HG03025 (cell line): Measurements from ENCODE around the gene PTGIR.

Source experiments
- ATAC-seq: cut with Tn5 transposase; IDR thresholded peaks from one replicate; pipeline ENCODE4 v1.9.1; 2021; ENCODE audit warnings: mild to moderate bottlenecking, moderate library complexity; ENCODE audit not compliant: unreplicated experiment, low FRiP score

PTGIR gene

GRCh38 chr19:46602392-46603194, 22.3 kb downstream of the PTGIR start:
- no peak for ATAC-seq

- ATAC-seq: peak; percentile 20
Observed at GRCh38 chr19:46601318-46602224, 23.3 kb downstream of the PTGIR start, which contains the start of gene CALM3. Gene CALM3, plus strand, starts transcription at chr19:46601330. Its CDS starts 105 bp downstream, at chr19:46601435.

GRCh38 chr19:46600384-46601317, 24.2 kb downstream of the PTGIR start:
- peak; percentile 78 for ATAC-seq

GRCh38 chr19:46599716-46600373, 25.0 kb downstream of the PTGIR start:
- no peak for ATAC-seq

- ATAC-seq: no peak
Observed at GRCh38 chr19:46598372-46598917, 26.4 kb downstream of the PTGIR start.

- no peak for ATAC-seq
Observed at GRCh38 chr19:46596008-46596407, 28.9 kb downstream of the PTGIR start.

- ATAC-seq: no peak
Observed at GRCh38 chr19:46591870-46592269, 33.0 kb downstream of the PTGIR start.

- no peak for ATAC-seq
Observed at GRCh38 chr19:46591254-46591653, 33.6 kb downstream of the PTGIR start.

- ATAC-seq: no peak
Observed at GRCh38 chr19:46587861-46588260, 37.0 kb downstream of the PTGIR start.

- no peak for ATAC-seq
Observed at GRCh38 chr19:46586294-46586693, 38.6 kb downstream of the PTGIR start.

GRCh38 chr19:46585539-46585938, 39.4 kb downstream of the PTGIR start:
- ATAC-seq: no peak

- no peak for ATAC-seq
Observed at GRCh38 chr19:46580247-46580646, 44.6 kb downstream of the PTGIR start.

- no peak for ATAC-seq
Observed at GRCh38 chr19:46579361-46579879, 45.5 kb downstream of the PTGIR start.

GRCh38 chr19:46578450-46578849, 46.4 kb downstream of the PTGIR start:
- no peak for ATAC-seq

- no peak for ATAC-seq
Observed at GRCh38 chr19:46574533-46574932, 50.4 kb downstream of the PTGIR start.

GRCh38 chr19:46573679-46574498, 51.0 kb downstream of the PTGIR start:
- ATAC-seq: no peak

GRCh38 chr19:46571495-46571894, 53.4 kb downstream of the PTGIR start:
- ATAC-seq: no peak
